HG03045 (cell line): ENCODE data around the gene CASP10.
A peak's percentile ranks its signal among the peaks of the same experiment; 100 is the strongest.
"Not testable (repeated sequence)": the region's sequence is repeated elsewhere in the genome, so short reads cannot be mapped to it uniquely, and the experiment has no call there.

Experiments
- ATAC-seq: cut with Tn5 transposase; IDR thresholded peaks from one replicate; pipeline ENCODE4 v1.9.1; 2021; ENCODE audit warnings: mild to moderate bottlenecking, moderate library complexity; ENCODE audit not compliant: unreplicated experiment

CASP10 gene

GRCh38 chr2:201231781-201232466 is 49.0 kb downstream of the CASP10 start:
- peak; percentile 54 for ATAC-seq

GRCh38 chr2:201232467-201232815 is 49.5 kb downstream of the CASP10 start:
- no peak for ATAC-seq

- ATAC-seq, result peak; percentile 93
These were observed 50.4 kb downstream of the CASP10 start for GRCh38 chr2:201233192-201233811.

- ATAC-seq, result peak; percentile 20
These were observed 51.1 kb downstream of the CASP10 start for GRCh38 chr2:201233812-201234662.

- no peak for ATAC-seq
These were observed 51.8 kb downstream of the CASP10 start for GRCh38 chr2:201234663-201235135.

- ATAC-seq, result no peak
These were observed 53.2 kb downstream of the CASP10 start for GRCh38 chr2:201235860-201236811.

- ATAC-seq, result no peak
These were observed 54.7 kb downstream of the CASP10 start for GRCh38 chr2:201237486-201238123.

GRCh38 chr2:201239167-201239935 is 56.4 kb downstream of the CASP10 start:
- ATAC-seq, result not testable (repeated sequence)

- ATAC-seq, result no peak
These were observed 59.8 kb downstream of the CASP10 start for GRCh38 chr2:201242571-201243277.

GRCh38 chr2:201244829-201245228 is 61.9 kb downstream of the CASP10 start:
- ATAC-seq, result no peak

GRCh38 chr2:201246280-201246679 is 63.3 kb downstream of the CASP10 start:
- no peak for ATAC-seq

GRCh38 chr2:201248288-201248844 is 65.4 kb downstream of the CASP10 start:
- no peak for ATAC-seq

- ATAC-seq, result no peak
These were observed 66.9 kb downstream of the CASP10 start for GRCh38 chr2:201249889-201250288.

- ATAC-seq, result no peak
These were observed 67.8 kb downstream of the CASP10 start for GRCh38 chr2:201250741-201251140.

- ATAC-seq, result no peak
These were observed 71.3 kb downstream of the CASP10 start for GRCh38 chr2:201254081-201254730.

- ATAC-seq, result no peak
These were observed 72.6 kb downstream of the CASP10 start for GRCh38 chr2:201255408-201256033.

- no peak for ATAC-seq
These were observed 73.1 kb downstream of the CASP10 start for GRCh38 chr2:201256082-201256481.
